PC-3 (cell line): Measurements from ENCODE around the gene KRTAP12-2. TPM values are rescaled to one million over a fixed set of nuclear protein-coding genes. Genes with fewer than 3 reads are reported as not detected.

Source experiments
- ATAC-seq: fragments of 200-7000 bp; cut with Tn5 transposase; 2 replicates; pipeline ENCODE4 v1.9.1; 2020; ENCODE audit warnings: mild to moderate bottlenecking, moderate library complexity
- BruUV-seq: library from RNA; stranded (reverse); fragments of 400-500 nt; replicated peaks from 2 replicates; lab custom pipeline; 2021; lab: Mats Ljungman, UMichigan
- CTCF ChIA-PET: fragments of 300-600 bp; sonication (Branson Sonifier 250); formaldehyde crosslinking; loops from one replicate; lab custom pipeline; 2022; ENCODE audit warnings: antibody characterized with exemption; lab: Charles Lee
- POLR2A ChIA-PET: fragments of 300-600 bp; sonication (Branson Sonifier 250); formaldehyde crosslinking; loops from one replicate; lab custom pipeline; 2022; ENCODE audit warnings: antibody characterized with exemption; ENCODE audit not compliant: unreplicated experiment; lab: Charles Lee
- DNase-seq: peaks from one replicate; pipeline ENCODE4 v3.0.0-alpha.2; 2015
- H2AFZ ChIP-seq: fragments of 300-600 bp; sonication (generic); 2 replicates; pipeline ENCODE4 v1.6.0; 2016; ENCODE audit warnings: antibody characterized with exemption, low read length
- H3F3A ChIP-seq: fragments of 300-600 bp; sonication (generic); one replicate; pipeline ENCODE4 v1.6.0; 2017; ENCODE audit warnings: antibody characterized with exemption, low read length, control low read depth, mild to moderate bottlenecking; ENCODE audit not compliant: unreplicated experiment
- H3K27ac ChIP-seq: fragments of 300-600 bp; sonication (generic); 2 replicates; pipeline ENCODE4 v1.5.1; 2016; ENCODE audit warnings: mild to moderate bottlenecking, low read length
- H3K27me3 ChIP-seq: fragments of 300-600 bp; sonication (generic); 2 replicates; pipeline ENCODE4 v1.6.1; 2016; ENCODE audit warnings: low read length, mixed read lengths
- H3K36me3 ChIP-seq: fragments of 300-600 bp; sonication (generic); 2 replicates; pipeline ENCODE4 v1.6.1; 2016; ENCODE audit warnings: low read depth, mixed run types, low read length, mixed read lengths
- H3K4me1 ChIP-seq: fragments of 300-600 bp; sonication (generic); 2 replicates; pipeline ENCODE4 v1.5.1; 2016; ENCODE audit warnings: low read length; ENCODE audit not compliant: insufficient read depth
- H3K4me2 ChIP-seq: fragments of 300-600 bp; sonication (generic); 2 replicates; pipeline ENCODE4 v1.6.0; 2016; ENCODE audit warnings: low read length
- H3K4me3 ChIP-seq: fragments of 300-600 bp; sonication (generic); 2 replicates; pipeline ENCODE4 v1.5.1; 2016; ENCODE audit warnings: mild to moderate bottlenecking, low read length, mixed read lengths
- H3K79me2 ChIP-seq: fragments of 300-600 bp; sonication (generic); 2 replicates; pipeline ENCODE4 v1.6.1; 2017; ENCODE audit warnings: low read length, mixed read lengths
- H3K9ac ChIP-seq: fragments of 300-600 bp; sonication (generic); 2 replicates; pipeline ENCODE4 v1.6.0; 2016; ENCODE audit warnings: mild to moderate bottlenecking, low read length
- H3K9me2 ChIP-seq: fragments of 300-600 bp; sonication (generic); replicated peaks from 2 replicates; pipeline ENCODE4 v1.6.1; 2016; ENCODE audit warnings: mixed run types, low read length, mixed read lengths
- H3K9me3 ChIP-seq: fragments of 300-600 bp; sonication (generic); 2 replicates; pipeline ENCODE4 v1.6.1; 2016; ENCODE audit warnings: low read length, mixed read lengths
- H4K20me1 ChIP-seq: fragments of 300-600 bp; sonication (generic); 2 replicates; pipeline ENCODE4 v1.6.1; 2016; ENCODE audit warnings: low read length, mixed read lengths
- EZH2 ChIP-seq: fragments of 300-600 bp; sonication (generic); IDR thresholded peaks from one replicate; pipeline ENCODE4 v1.6.1; 2017; ENCODE audit warnings: antibody characterized with exemption, mild to moderate bottlenecking, low read length; ENCODE audit not compliant: unreplicated experiment
- EZH2phosphoT487 ChIP-seq: fragments of 300-600 bp; sonication (generic); IDR thresholded peaks from 2 replicates; pipeline ENCODE4 v1.6.1; 2018; ENCODE audit warnings: mild to moderate bottlenecking, antibody characterized with exemption, low read length, borderline replicate concordance
- intact Hi-C: fragments of 100-400 bp; cut with micrococcal nuclease; formaldehyde crosslinking; loops from 2 replicates; pipeline ENCODE4 v1.9.0; 2023
- total RNA-seq: library from RNA; depleted of rRNA; stranded (reverse); fragments of >200 nt; gene quantifications from 2 replicates; pipeline ENCODE4 v1.2.3, GENCODE V29; 2014
- TF ChIP-seq, protein P1 (sequence below): fragments of 300-600 bp; sonication (generic); conservative IDR thresholded peaks from 2 replicates; pipeline ENCODE4 v1.5.1; 2017; ENCODE audit warnings: antibody characterized with exemption, low read depth, mild to moderate bottlenecking, low read length

The KRTAP12-2 gene
- total RNA-seq, 1 experiment from 2014 or later = not detected

DNA sequence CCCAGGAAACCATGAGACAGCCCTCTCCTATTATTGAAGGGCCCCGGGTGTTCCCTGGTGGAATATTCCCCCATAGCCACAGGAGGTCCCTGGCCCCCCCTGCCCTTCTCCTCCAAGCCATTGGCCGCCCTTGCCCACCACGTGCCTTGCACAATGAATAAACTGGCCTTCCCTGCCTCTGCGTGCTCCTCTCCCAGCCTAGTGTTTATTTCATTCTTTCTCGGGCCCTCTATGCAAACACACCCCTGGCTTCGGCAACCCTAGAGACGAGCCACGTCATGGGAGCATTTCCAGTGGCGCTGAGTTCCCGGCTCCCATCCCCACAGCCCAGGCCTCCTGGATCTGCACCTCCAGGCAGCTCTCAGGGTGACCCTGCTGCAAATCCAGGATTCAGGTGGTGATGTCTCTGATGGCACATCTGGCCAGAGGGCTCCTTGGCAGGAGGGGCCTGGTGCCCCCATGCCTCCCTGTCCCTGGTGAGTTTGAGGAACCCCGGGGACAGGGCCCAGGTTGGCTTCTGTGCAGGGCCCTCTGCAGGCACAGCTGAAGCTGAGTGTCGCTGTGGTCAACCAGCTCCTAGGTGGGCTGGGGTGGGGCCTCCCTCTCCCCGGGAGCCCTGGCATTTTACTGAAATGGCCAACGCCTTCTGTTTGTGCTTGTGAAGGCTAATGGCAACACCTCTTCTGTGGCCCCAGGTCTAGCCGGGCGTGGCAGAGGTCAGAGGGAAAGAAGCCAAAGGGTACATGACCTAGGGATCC lies 36.4 kb upstream of the KRTAP12-2 start:
- H3K4me3 ChIP-seq = no peak overlapping the region
- H3F3A ChIP-seq = no peaks in the 10 kb centered on the region
- no peak overlapping the region for H3K9ac ChIP-seq
- no peaks in the 10 kb centered on the region for H3K79me2 ChIP-seq
- no peaks in the 10 kb centered on the region for H3K9me3 ChIP-seq
- H4K20me1 ChIP-seq = no peaks in the 10 kb centered on the region
- POLR2A ChIA-PET = interaction anchor here (0.6 kb wide), 1 partner anchor 37 kb away, joined by 3 read pairs; the partner anchor contains the start of gene KRTAP12-2
- no peaks in the 10 kb centered on the region for H3K36me3 ChIP-seq
- H2AFZ ChIP-seq = no peak overlapping the region
- no peak overlapping the region for H3K4me2 ChIP-seq
- CTCF ChIA-PET = no interaction called here
- ATAC-seq = no peak
- BruUV-seq = no TSS peak
- DNase-seq = no peak
- no peak overlapping the region for H3K27ac ChIP-seq
- TF ChIP-seq, protein P1, sequence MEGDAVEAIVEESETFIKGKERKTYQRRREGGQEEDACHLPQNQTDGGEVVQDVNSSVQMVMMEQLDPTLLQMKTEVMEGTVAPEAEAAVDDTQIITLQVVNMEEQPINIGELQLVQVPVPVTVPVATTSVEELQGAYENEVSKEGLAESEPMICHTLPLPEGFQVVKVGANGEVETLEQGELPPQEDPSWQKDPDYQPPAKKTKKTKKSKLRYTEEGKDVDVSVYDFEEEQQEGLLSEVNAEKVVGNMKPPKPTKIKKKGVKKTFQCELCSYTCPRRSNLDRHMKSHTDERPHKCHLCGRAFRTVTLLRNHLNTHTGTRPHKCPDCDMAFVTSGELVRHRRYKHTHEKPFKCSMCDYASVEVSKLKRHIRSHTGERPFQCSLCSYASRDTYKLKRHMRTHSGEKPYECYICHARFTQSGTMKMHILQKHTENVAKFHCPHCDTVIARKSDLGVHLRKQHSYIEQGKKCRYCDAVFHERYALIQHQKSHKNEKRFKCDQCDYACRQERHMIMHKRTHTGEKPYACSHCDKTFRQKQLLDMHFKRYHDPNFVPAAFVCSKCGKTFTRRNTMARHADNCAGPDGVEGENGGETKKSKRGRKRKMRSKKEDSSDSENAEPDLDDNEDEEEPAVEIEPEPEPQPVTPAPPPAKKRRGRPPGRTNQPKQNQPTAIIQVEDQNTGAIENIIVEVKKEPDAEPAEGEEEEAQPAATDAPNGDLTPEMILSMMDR = no peak
- TF ChIP-seq EZH2 (no peak), EZH2phosphoT487 (no peak)
- H3K4me1 ChIP-seq = no peaks in the 10 kb centered on the region
- intact Hi-C loops = no loop called here
- H3K9me2 ChIP-seq = no peaks in the 10 kb centered on the region
- no peaks in the 10 kb centered on the region for H3K27me3 ChIP-seq

GRCh38 chr21:44702111-44702972 lies 35.6 kb upstream of the KRTAP12-2 start:
- H3K27me3 ChIP-seq = no peaks in the 10 kb centered on the region
- H3K9ac ChIP-seq = no peak overlapping the region
- POLR2A ChIA-PET = no interaction called here
- intact Hi-C loops = no loop called here
- DNase-seq (no peak), ATAC-seq (no peak)
- TF ChIP-seq EZH2 (no peak), EZH2phosphoT487 (no peak)
- TF ChIP-seq, protein P1 = no peak
- no peaks in the 10 kb centered on the region for H4K20me1 ChIP-seq
- no peak overlapping the region for H2AFZ ChIP-seq
- no peak overlapping the region for H3K27ac ChIP-seq
- no peaks in the 10 kb centered on the region for H3K9me2 ChIP-seq
- H3F3A ChIP-seq = no peaks in the 10 kb centered on the region
- H3K4me3 ChIP-seq = no peak overlapping the region
- H3K4me1 ChIP-seq = no peaks in the 10 kb centered on the region
- CTCF ChIA-PET = interaction anchor here (1.0 kb wide), 1 partner anchor 40 kb away, joined by 3 read pairs; no protein-coding TSS in a partner anchor
- H3K36me3 ChIP-seq = no peaks in the 10 kb centered on the region
- H3K79me2 ChIP-seq = no peaks in the 10 kb centered on the region
- no TSS peak for BruUV-seq
- no peak overlapping the region for H3K4me2 ChIP-seq
- H3K9me3 ChIP-seq = no peaks in the 10 kb centered on the region
